ENCODE data around the gene NAPA. TPM values are rescaled to one million over a fixed set of nuclear protein-coding genes. Genes with fewer than 3 reads are reported as not detected.
A peak's percentile ranks its signal among the peaks of the same experiment; 100 is the strongest.

NAPA gene
- total and polyA plus RNA-seq, 2 of the 13 experiments (the other 11 are each of a cell fraction or from before 2014, with no cell fraction given), result 32.6 to 65.9 TPM

- TF ChIP-seq, protein P1, sequence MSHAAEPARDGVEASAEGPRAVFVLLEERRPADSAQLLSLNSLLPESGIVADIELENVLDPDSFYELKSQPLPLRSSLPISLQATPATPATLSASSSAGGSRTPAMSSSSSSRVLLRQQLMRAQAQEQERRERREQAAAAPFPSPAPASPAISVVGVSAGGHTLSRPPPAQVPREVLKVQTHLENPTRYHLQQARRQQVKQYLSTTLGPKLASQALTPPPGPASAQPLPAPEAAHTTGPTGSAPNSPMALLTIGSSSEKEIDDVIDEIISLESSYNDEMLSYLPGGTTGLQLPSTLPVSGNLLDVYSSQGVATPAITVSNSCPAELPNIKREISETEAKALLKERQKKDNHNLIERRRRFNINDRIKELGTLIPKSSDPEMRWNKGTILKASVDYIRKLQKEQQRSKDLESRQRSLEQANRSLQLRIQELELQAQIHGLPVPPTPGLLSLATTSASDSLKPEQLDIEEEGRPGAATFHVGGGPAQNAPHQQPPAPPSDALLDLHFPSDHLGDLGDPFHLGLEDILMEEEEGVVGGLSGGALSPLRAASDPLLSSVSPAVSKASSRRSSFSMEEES (CRISPR knock-in tag; IDR thresholded peaks at IDR 0.05), result peak; percentile 44; the same call in 1 of the 2 replicates
- TF ChIP-seq ZNF788 (CRISPR knock-in tag; IDR thresholded peaks at IDR 0.05; ENCODE audit: borderline replicate concordance), result peak; percentile 19; the same call in 1 of the 2 replicates
- peak; percentile 51; the same call in 1 of the 3 replicates for TF ChIP-seq MXI1 (IDR thresholded peaks at IDR 0.05; ENCODE audit: borderline replicate concordance, low read depth, low read length)
- no peak for TF ChIP-seq ZNF431 (CRISPR knock-in tag; IDR thresholded peaks at IDR 0.05; ENCODE audit: borderline replicate concordance, low read depth)
- TF ChIP-seq ZSCAN29 (CRISPR knock-in tag; conservative IDR thresholded peaks at IDR 0.05), result no peak
- TF ChIP-seq PITX1 (CRISPR knock-in tag; IDR thresholded peaks at IDR 0.05), result peak; percentile 50; the same call in 1 of the 2 replicates
- no peak for TF ChIP-seq ZNF253 (CRISPR knock-in tag; IDR thresholded peaks at IDR 0.05; ENCODE audit: borderline replicate concordance)
- 0 out of 2 replicates have a peak, but pooled peaks have one; percentile 64 for TF ChIP-seq DNMT3B (CRISPR knock-in tag; conservative IDR thresholded peaks at IDR 0.05)
- no peak for TF ChIP-seq CREB1 (IDR thresholded peaks at IDR 0.05)
- TF ChIP-seq CREB1 (CRISPR knock-in tag; IDR thresholded peaks at IDR 0.05), result no peak
- peak; percentile 64; the same call in 1 of the 2 replicates for TF ChIP-seq SIN3A (IDR thresholded peaks at IDR 0.05; ENCODE audit: borderline replicate concordance, low read depth, low read length)
- TF ChIP-seq, protein P2, sequence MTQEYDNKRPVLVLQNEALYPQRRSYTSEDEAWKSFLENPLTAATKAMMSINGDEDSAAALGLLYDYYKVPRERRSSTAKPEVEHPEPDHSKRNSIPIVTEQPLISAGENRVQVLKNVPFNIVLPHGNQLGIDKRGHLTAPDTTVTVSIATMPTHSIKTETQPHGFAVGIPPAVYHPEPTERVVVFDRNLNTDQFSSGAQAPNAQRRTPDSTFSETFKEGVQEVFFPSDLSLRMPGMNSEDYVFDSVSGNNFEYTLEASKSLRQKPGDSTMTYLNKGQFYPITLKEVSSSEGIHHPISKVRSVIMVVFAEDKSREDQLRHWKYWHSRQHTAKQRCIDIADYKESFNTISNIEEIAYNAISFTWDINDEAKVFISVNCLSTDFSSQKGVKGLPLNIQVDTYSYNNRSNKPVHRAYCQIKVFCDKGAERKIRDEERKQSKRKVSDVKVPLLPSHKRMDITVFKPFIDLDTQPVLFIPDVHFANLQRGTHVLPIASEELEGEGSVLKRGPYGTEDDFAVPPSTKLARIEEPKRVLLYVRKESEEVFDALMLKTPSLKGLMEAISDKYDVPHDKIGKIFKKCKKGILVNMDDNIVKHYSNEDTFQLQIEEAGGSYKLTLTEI (CRISPR knock-in tag; conservative IDR thresholded peaks at IDR 0.05), result no peak
- TF ChIP-seq CBFB (CRISPR knock-in tag; IDR thresholded peaks at IDR 0.05), result no peak
- TF ChIP-seq SALL1 (CRISPR knock-in tag; IDR thresholded peaks at IDR 0.05), result peak; percentile 73
- 0 out of 4 replicates have a peak, but pooled peaks of 1 of the 2 experiments have one; percentile 34 for TF ChIP-seq KLF16 (CRISPR knock-in tag; IDR thresholded peaks at IDR 0.05)
- 0 out of 2 replicates have a peak, but pooled peaks have one; percentile 36 for TF ChIP-seq ZNF816 (CRISPR knock-in tag; IDR thresholded peaks at IDR 0.05; ENCODE audit: borderline replicate concordance)
- no peak for TF ChIP-seq ZNF713 (CRISPR knock-in tag; IDR thresholded peaks at IDR 0.05)
- no peak for TF ChIP-seq ARID2 (CRISPR knock-in tag; IDR thresholded peaks at IDR 0.05; ENCODE audit: borderline replicate concordance)
- no peak for TF ChIP-seq ZNF260 (CRISPR knock-in tag; IDR thresholded peaks at IDR 0.05; ENCODE audit: borderline replicate concordance, low read depth)
- TF ChIP-seq ZSCAN12 (CRISPR knock-in tag; IDR thresholded peaks at IDR 0.05), result no peak
- peak; percentile 37; the same call in 1 of the 2 replicates for TF ChIP-seq ZNF281 (CRISPR knock-in tag; IDR thresholded peaks at IDR 0.05; ENCODE audit: borderline replicate concordance)
- no peak for TF ChIP-seq ZNF775 (CRISPR knock-in tag; IDR thresholded peaks at IDR 0.05; ENCODE audit: borderline replicate concordance)
- peak; percentile 62; the same call in 1 of the 2 replicates for TF ChIP-seq ZNF430 (CRISPR knock-in tag; IDR thresholded peaks at IDR 0.05)
- TF ChIP-seq ZNF761 (CRISPR knock-in tag; conservative IDR thresholded peaks at IDR 0.05), result no peak
- no peak for TF ChIP-seq ZNF335 (CRISPR knock-in tag; IDR thresholded peaks at IDR 0.05)
Observed at GRCh38 chr19:47471733-47472457, 43.0 kb downstream of the NAPA start, which contains the start of gene SLC8A2 (continued).
